ENCODE data around the gene SEMA3G. TPM values are rescaled to one million over a fixed set of nuclear protein-coding genes. Genes with fewer than 3 reads are reported as not detected.
A peak's percentile ranks its signal among the peaks of the same experiment; 100 is the strongest.

Gene SEMA3G
- total and polyA plus RNA-seq, 2 donors from 2014 or later = 25.7 to 28.2 TPM

DNA sequence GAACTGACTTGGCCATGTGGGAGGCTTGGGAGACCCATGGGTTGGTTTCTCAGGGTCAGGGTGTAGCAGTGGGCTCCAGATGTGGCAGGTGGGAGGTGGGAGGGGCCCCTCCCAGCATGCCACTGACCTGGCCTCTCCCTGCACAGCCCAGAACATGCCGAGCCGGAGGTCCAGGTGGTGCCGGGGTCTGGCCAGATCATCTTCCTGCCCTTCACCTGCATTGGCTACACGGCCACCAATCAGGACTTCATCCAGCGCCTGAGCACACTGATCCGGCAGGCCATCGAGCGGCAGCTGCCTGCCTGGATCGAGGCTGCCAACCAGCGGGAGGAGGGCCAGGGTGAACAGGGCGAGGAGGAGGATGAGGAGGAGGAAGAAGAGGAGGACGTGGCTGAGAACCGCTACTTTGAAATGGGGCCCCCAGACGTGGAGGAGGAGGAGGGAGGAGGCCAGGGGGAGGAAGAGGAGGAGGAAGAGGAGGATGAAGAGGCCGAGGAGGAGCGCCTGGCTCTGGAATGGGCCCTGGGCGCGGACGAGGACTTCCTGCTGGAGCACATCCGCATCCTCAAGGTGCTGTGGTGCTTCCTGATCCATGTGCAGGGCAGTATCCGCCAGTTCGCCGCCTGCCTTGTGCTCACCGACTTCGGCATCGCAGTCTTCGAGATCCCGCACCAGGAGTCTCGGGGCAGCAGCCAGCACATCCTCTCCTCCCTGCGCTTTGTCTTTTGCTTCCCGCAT is 42.3 kb upstream of the SEMA3G start:
- Histone ChIP-seq H3K4me1 (ENCODE audit: control insufficient read depth in 2 of 3, insufficient read depth in 2 of 3, low read depth in 1 of 3, low read length in 3 of 3) (peaks cover 0 to 18% (median 0%) of the 10 kb centered on the region in 3 donors), H3K4me3 (ENCODE audit: low read length in 3 of 3) (no peak overlapping the region), H3K27me3 (ENCODE audit: control insufficient read depth, insufficient read depth, low read length) (no peaks in the 10 kb centered on the region), H3K9me3 (ENCODE audit: control insufficient read depth in 2 of 3, insufficient read depth in 1 of 3, low read length in 3 of 3) (no peaks in the 10 kb centered on the region), H3K36me3 (ENCODE audit: control insufficient read depth in 2 of 3, insufficient read depth in 3 of 3, low read length in 3 of 3) (peaks cover 0 to 58% (median 23%) of the 10 kb centered on the region in 3 donors), H3K9ac (ENCODE audit: low read length in 3 of 3) (no peak overlapping the region), H3K27ac (ENCODE audit: low read depth in 2 of 2, low read length in 2 of 2) (no peak overlapping the region)
- TF ChIP-seq, protein P1, sequence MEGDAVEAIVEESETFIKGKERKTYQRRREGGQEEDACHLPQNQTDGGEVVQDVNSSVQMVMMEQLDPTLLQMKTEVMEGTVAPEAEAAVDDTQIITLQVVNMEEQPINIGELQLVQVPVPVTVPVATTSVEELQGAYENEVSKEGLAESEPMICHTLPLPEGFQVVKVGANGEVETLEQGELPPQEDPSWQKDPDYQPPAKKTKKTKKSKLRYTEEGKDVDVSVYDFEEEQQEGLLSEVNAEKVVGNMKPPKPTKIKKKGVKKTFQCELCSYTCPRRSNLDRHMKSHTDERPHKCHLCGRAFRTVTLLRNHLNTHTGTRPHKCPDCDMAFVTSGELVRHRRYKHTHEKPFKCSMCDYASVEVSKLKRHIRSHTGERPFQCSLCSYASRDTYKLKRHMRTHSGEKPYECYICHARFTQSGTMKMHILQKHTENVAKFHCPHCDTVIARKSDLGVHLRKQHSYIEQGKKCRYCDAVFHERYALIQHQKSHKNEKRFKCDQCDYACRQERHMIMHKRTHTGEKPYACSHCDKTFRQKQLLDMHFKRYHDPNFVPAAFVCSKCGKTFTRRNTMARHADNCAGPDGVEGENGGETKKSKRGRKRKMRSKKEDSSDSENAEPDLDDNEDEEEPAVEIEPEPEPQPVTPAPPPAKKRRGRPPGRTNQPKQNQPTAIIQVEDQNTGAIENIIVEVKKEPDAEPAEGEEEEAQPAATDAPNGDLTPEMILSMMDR (IDR thresholded peaks at IDR 0.05; ENCODE audit: borderline replicate concordance, extremely low read depth, insufficient read depth) = no peak
- intact Hi-C loops (cut with DNase I) = no loop called here
- FAIRE-seq (no peak), DNase-seq (no peak)

DNA sequence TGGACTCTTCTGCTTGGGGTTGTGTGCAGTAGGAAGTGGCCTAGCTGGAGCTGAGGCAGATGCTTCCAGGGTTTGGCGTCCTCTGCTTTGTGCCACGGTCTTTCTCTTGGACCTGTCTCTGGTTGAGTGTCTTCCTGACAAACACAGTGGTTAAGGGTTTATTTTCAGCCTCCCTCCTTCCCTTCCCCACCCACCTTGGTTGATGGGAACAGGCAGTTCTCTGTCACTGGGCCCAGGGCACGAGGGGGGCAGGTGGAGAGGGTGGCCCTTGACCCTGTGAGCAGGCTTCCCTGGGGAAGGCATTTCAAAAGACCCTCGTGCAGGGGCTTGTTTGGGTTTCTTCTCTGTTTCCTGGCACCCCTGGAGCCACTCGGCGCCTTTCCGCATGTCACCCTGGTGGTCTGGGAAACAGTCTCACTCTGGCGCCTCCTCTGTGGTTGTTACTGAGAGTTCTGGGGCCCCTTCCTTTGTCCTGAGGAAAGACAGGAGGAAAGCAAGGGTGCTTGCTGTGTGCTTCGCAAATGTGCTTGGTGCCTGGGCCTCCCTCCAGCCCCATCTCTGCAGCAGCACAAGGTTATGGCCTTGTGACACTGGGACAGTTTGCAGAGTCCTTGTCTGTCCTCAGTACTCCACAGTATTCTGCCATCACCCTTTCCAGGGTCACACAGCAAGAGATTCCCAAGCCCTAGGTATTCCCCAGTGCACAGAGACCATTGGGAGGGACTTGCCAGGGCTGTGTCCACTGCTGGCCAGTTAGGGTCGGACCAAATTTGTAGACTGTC is 40.0 kb upstream of the SEMA3G start:
- Histone ChIP-seq H3K27ac (ENCODE audit: low read depth in 2 of 2, low read length in 2 of 2) (no peak overlapping the region), H3K36me3 (ENCODE audit: control insufficient read depth in 2 of 3, insufficient read depth in 3 of 3, low read length in 3 of 3) (peaks cover 0 to 55% (median 19%) of the 10 kb centered on the region in 3 donors), H3K4me3 (ENCODE audit: low read length in 3 of 3) (no peak overlapping the region), H3K4me1 (ENCODE audit: control insufficient read depth in 2 of 3, insufficient read depth in 2 of 3, low read depth in 1 of 3, low read length in 3 of 3) (peaks cover 0 to 2% (median 0%) of the 10 kb centered on the region in 3 donors), H3K9me3 (ENCODE audit: control insufficient read depth in 2 of 3, insufficient read depth in 1 of 3, low read length in 3 of 3) (no peaks in the 10 kb centered on the region), H3K9ac (ENCODE audit: low read length in 3 of 3) (no peak overlapping the region), H3K27me3 (ENCODE audit: control insufficient read depth, insufficient read depth, low read length) (no peaks in the 10 kb centered on the region)
- DNase-seq (no peak), FAIRE-seq (no peak)
- intact Hi-C loops (cut with DNase I) = no loop called here
- TF ChIP-seq, protein P1 (IDR thresholded peaks at IDR 0.05; ENCODE audit: borderline replicate concordance, extremely low read depth, insufficient read depth) = no peak

DNA sequence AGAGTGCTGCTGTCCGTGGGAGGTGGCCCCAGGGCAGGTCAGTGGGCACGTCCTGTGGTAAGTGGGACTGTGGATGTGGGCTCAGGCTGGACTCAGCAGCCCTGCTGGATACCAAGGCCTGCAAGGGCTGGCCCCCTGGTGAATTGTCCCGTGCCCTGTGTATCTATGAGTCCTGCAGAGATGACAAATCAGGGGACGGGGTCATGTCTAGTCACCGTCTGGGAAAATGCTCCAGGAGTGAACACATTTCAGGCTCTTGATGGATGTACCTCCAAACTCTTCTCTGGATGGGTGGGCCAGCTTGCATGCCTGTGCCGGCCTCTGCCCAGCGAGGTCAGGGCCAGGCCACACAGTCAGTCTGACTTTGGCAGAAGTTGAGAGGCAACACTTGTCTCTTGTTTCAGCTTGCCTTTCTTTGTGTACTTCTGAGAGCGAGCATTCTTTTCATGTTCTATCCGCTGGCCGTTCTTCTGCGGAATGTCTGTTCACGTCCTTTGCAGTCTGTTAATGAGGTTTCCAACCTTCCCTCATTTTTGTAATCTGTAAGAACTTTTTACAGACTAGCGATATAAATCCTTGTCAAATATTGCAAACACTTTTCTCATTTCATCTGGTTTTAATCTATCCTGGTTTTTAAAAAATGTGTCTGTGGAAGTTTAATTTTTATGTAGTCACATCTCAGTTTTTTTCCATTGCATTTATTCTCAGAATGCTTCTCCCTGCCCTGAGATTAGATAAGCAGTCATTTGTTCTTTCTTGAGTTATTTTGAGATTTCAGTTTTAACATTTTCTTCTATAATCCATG is 38.9 kb upstream of the SEMA3G start:
- FAIRE-seq (no peak), DNase-seq (peak in 3 of 5 donors; percentile 56 to 65 (median 61))
- Histone ChIP-seq H3K27ac (ENCODE audit: low read depth in 2 of 2, low read length in 2 of 2) (no peak overlapping the region), H3K27me3 (ENCODE audit: control insufficient read depth, insufficient read depth, low read length) (no peaks in the 10 kb centered on the region), H3K9me3 (ENCODE audit: control insufficient read depth in 2 of 3, insufficient read depth in 1 of 3, low read length in 3 of 3) (no peaks in the 10 kb centered on the region), H3K4me3 (ENCODE audit: low read length in 3 of 3) (no peak overlapping the region), H3K36me3 (ENCODE audit: control insufficient read depth in 2 of 3, insufficient read depth in 3 of 3, low read length in 3 of 3) (peaks cover 2 to 56% (median 19%) of the 10 kb centered on the region in 3 donors), H3K9ac (ENCODE audit: low read length in 3 of 3) (no peak overlapping the region), H3K4me1 (ENCODE audit: control insufficient read depth in 2 of 3, insufficient read depth in 2 of 3, low read depth in 1 of 3, low read length in 3 of 3) (no peaks in the 10 kb centered on the region)
- intact Hi-C loops (cut with DNase I) = no loop called here
- TF ChIP-seq, protein P1 (IDR thresholded peaks at IDR 0.05; ENCODE audit: borderline replicate concordance, extremely low read depth, insufficient read depth) = no peak

All from kidney (tissue), 14 donors.